ENCODE measurements around the gene TSC2.
A peak's percentile ranks its signal among the peaks of the same experiment; 100 is the strongest.
"Not testable (repeated sequence)": the region's sequence is repeated elsewhere in the genome, so short reads cannot be mapped to it uniquely, and the experiment has no call there.

TSC2 gene

GRCh38 chr16:2106211-2106610 is 58.4 kb downstream of the TSC2 start:
- not testable (repeated sequence) for DNase-seq

- DNase-seq, result not testable (repeated sequence)
These were observed 59.5 kb downstream of the TSC2 start for GRCh38 chr16:2107121-2107790.

GRCh38 chr16:2107791-2108125 is 60.0 kb downstream of the TSC2 start:
- DNase-seq, result not testable (repeated sequence)

GRCh38 chr16:2108446-2109270 is 60.9 kb downstream of the TSC2 start:
- DNase-seq, result not testable (repeated sequence)

- not testable (repeated sequence) for DNase-seq
These were observed 61.4 kb downstream of the TSC2 start for GRCh38 chr16:2109271-2109580.

GRCh38 chr16:2109872-2110271 is 62.1 kb downstream of the TSC2 start:
- DNase-seq, result not testable (repeated sequence)

- DNase-seq, result not testable (repeated sequence)
These were observed 62.7 kb downstream of the TSC2 start for GRCh38 chr16:2110332-2111008.

GRCh38 chr16:2111009-2111353 is 63.2 kb downstream of the TSC2 start:
- DNase-seq, result not testable (repeated sequence)

- not testable (repeated sequence) for DNase-seq
These were observed 63.9 kb downstream of the TSC2 start for GRCh38 chr16:2111412-2112335.

- not testable (repeated sequence) for DNase-seq
These were observed 64.8 kb downstream of the TSC2 start for GRCh38 chr16:2112539-2113106.

GRCh38 chr16:2114225-2114624 is 66.4 kb downstream of the TSC2 start:
- DNase-seq, result not testable (repeated sequence)

GRCh38 chr16:2114885-2115590 is 67.3 kb downstream of the TSC2 start:
- not testable (repeated sequence) for DNase-seq

- DNase-seq, result no peak
These were observed 67.8 kb downstream of the TSC2 start for GRCh38 chr16:2115591-2115973.

GRCh38 chr16:2116428-2116827 is 68.6 kb downstream of the TSC2 start:
- DNase-seq, result not testable (repeated sequence)

- DNase-seq, result not testable (repeated sequence)
These were observed 69.6 kb downstream of the TSC2 start for GRCh38 chr16:2117341-2117740.

GRCh38 chr16:2117960-2118722 is 70.4 kb downstream of the TSC2 start:
- not testable (repeated sequence) for DNase-seq

- DNase-seq, result peak; percentile 13 to 35
These were observed 73.5 kb downstream of the TSC2 start for GRCh38 chr16:2121325-2121724.

GRCh38 chr16:2121853-2122252 is 74.1 kb downstream of the TSC2 start:
- no peak for DNase-seq

- no peak for DNase-seq
These were observed 74.6 kb downstream of the TSC2 start for GRCh38 chr16:2122429-2122828.

GRCh38 chr16:2122934-2123683 is 75.3 kb downstream of the TSC2 start:
- not testable (repeated sequence) for DNase-seq
